Measurements from ENCODE around the gene LCN10. TPM values are rescaled to one million over a fixed set of nuclear protein-coding genes. Genes with fewer than 3 reads are reported as not detected.

The LCN10 gene
- total and polyA plus RNA-seq, 9 of the 15 experiments (the other 6 are each of a cell fraction or from before 2014, with no cell fraction given), result 0.10 to 0.21 (median 0.14) TPM; not detected in 6

DNA sequence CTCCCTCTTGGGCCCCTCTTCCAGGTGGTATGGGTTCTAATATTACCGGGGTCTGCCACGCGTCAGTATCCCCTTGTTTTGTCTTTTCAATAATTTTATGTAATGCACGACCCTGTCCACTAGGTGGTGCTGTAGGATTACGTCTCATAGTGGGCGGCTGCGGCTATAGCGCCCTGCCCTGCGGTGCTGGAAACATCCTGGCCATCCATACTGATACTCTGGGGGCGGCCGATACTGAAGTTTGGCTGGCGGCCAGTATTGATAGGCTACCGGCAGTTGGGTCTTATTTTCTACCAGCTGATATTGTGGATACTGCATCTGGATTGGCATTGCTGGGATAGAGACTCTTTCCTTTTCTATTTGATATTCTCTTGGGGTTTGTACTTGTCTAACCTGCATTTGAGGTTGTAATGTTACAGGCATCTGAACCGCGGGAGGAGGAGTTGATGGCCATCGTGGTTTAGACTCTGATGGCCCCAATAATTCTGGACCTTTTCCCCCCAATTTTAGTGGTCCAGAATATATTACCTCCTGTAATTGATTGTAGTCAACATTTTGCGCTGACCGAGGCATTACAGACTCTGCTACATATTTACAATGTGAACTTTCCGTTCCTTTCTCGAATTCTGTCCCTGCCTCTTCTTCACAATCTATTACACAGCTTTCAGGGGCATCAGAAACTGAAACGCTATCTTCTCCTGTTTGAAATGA, 45.1 kb upstream of the LCN10 start (continued):
- no peak for TF ChIP-seq NCOR1 (IDR thresholded peaks at IDR 0.05)
- TF ChIP-seq GABPA (tag; conservative IDR thresholded peaks at IDR 0.05; ENCODE audit: low read depth), result no peak
- no peak for TF ChIP-seq KDM1A (IDR thresholded peaks at IDR 0.05)
- TF ChIP-seq HDAC2 (IDR thresholded peaks at IDR 0.05), result peak; percentile 70
- no peak for TF ChIP-seq ZNF445 (CRISPR knock-in tag; IDR thresholded peaks at IDR 0.05; ENCODE audit: low read depth)
- TF ChIP-seq, protein P1, sequence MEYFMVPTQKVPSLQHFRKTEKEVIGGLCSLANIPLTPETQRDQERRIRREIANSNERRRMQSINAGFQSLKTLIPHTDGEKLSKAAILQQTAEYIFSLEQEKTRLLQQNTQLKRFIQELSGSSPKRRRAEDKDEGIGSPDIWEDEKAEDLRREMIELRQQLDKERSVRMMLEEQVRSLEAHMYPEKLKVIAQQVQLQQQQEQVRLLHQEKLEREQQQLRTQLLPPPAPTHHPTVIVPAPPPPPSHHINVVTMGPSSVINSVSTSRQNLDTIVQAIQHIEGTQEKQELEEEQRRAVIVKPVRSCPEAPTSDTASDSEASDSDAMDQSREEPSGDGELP (CRISPR knock-in tag; IDR thresholded peaks at IDR 0.05; ENCODE audit: borderline replicate concordance), result peak; percentile 52; the same call in 1 of the 2 replicates
- no peak for TF ChIP-seq ZNF224 (CRISPR knock-in tag; IDR thresholded peaks at IDR 0.05)
- TF ChIP-seq PHF8 (IDR thresholded peaks at IDR 0.05; ENCODE audit: borderline replicate concordance, low read length), result no peak
- no peak for TF ChIP-seq POLR2B (IDR thresholded peaks at IDR 0.05; ENCODE audit: low read depth, partially characterized antibody)
- TF ChIP-seq EWSR1 (IDR thresholded peaks at IDR 0.05; ENCODE audit: borderline replicate concordance, low read depth, partially characterized antibody), result no peak
- no peak for TF ChIP-seq ZNF785 (CRISPR knock-in tag; IDR thresholded peaks at IDR 0.05)
- TF ChIP-seq ZNF699 (CRISPR knock-in tag; IDR thresholded peaks at IDR 0.05; ENCODE audit: insufficient replicate concordance), result no peak
- peak; percentile 59 for TF ChIP-seq SMC3 (conservative IDR thresholded peaks at IDR 0.05; ENCODE audit: insufficient read depth, low read depth, low read length)
- TF ChIP-seq GTF2A2 (tag; IDR thresholded peaks at IDR 0.05), result no peak
- no peak for TF ChIP-seq NCOA1 (IDR thresholded peaks at IDR 0.05; ENCODE audit: low read depth)
- TF ChIP-seq, protein P2, sequence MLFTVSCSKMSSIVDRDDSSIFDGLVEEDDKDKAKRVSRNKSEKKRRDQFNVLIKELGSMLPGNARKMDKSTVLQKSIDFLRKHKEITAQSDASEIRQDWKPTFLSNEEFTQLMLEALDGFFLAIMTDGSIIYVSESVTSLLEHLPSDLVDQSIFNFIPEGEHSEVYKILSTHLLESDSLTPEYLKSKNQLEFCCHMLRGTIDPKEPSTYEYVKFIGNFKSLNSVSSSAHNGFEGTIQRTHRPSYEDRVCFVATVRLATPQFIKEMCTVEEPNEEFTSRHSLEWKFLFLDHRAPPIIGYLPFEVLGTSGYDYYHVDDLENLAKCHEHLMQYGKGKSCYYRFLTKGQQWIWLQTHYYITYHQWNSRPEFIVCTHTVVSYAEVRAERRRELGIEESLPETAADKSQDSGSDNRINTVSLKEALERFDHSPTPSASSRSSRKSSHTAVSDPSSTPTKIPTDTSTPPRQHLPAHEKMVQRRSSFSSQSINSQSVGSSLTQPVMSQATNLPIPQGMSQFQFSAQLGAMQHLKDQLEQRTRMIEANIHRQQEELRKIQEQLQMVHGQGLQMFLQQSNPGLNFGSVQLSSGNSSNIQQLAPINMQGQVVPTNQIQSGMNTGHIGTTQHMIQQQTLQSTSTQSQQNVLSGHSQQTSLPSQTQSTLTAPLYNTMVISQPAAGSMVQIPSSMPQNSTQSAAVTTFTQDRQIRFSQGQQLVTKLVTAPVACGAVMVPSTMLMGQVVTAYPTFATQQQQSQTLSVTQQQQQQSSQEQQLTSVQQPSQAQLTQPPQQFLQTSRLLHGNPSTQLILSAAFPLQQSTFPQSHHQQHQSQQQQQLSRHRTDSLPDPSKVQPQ (CRISPR knock-in tag; IDR thresholded peaks at IDR 0.05; ENCODE audit: borderline replicate concordance), result no peak
- no peak for TF ChIP-seq ZNF3 (CRISPR knock-in tag; IDR thresholded peaks at IDR 0.05)
- TF ChIP-seq, protein P3, sequence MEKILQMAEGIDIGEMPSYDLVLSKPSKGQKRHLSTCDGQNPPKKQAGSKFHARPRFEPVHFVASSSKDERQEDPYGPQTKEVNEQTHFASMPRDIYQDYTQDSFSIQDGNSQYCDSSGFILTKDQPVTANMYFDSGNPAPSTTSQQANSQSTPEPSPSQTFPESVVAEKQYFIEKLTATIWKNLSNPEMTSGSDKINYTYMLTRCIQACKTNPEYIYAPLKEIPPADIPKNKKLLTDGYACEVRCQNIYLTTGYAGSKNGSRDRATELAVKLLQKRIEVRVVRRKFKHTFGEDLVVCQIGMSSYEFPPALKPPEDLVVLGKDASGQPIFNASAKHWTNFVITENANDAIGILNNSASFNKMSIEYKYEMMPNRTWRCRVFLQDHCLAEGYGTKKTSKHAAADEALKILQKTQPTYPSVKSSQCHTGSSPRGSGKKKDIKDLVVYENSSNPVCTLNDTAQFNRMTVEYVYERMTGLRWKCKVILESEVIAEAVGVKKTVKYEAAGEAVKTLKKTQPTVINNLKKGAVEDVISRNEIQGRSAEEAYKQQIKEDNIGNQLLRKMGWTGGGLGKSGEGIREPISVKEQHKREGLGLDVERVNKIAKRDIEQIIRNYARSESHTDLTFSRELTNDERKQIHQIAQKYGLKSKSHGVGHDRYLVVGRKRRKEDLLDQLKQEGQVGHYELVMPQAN (IDR thresholded peaks at IDR 0.05; ENCODE audit: borderline replicate concordance), result peak; percentile 48; the same call in 1 of the 2 replicates
- TF ChIP-seq HNRNPLL (IDR thresholded peaks at IDR 0.05; ENCODE audit: low read depth, low read length, poor library complexity, severe bottlenecking), result peak; percentile 66
- TF ChIP-seq ZNF717 (CRISPR knock-in tag; IDR thresholded peaks at IDR 0.05), result no peak
- no peak for TF ChIP-seq TAF7 (tag; IDR thresholded peaks at IDR 0.05)
- TF ChIP-seq ZC3H11A (IDR thresholded peaks at IDR 0.05; ENCODE audit: low read depth, low read length), result no peak
- no peak for TF ChIP-seq EHMT2 (IDR thresholded peaks at IDR 0.05)
